Mesendoderm (in vitro differentiated cells): Measurements from ENCODE around the gene ACTN2.

Experiments
- DNase-seq: peaks from one replicate; pipeline ENCODE4 v3.0.0; 2013
- H2AK5ac ChIP-seq: 2 replicates; pipeline ENCODE4 v1.6.1; 2013; ENCODE audit warnings: low read length, inconsistent platforms
- H2BK120ac ChIP-seq: 2 replicates; pipeline ENCODE4 v1.6.1; 2013; ENCODE audit warnings: low read depth, mild to moderate bottlenecking, low read length, moderate library complexity, mixed read lengths
- H2BK15ac ChIP-seq: replicated peaks from 2 replicates; pipeline ENCODE4 v1.6.1; 2013; ENCODE audit warnings: low read depth, mild to moderate bottlenecking, moderate library complexity
- H2BK5ac ChIP-seq: 2 replicates; pipeline ENCODE4 v1.6.1; 2013; ENCODE audit warnings: low read length, inconsistent platforms
- H3K18ac ChIP-seq: 2 replicates; pipeline ENCODE4 v1.6.1; 2013; ENCODE audit warnings: mild to moderate bottlenecking, low read length, mixed read lengths
- H3K23ac ChIP-seq: one replicate; pipeline ENCODE4 v1.6.1; 2013; ENCODE audit warnings: low read length
- H3K27ac ChIP-seq: 2 replicates; pipeline ENCODE4 v1.5.1; 2013; ENCODE audit warnings: low read depth, mild to moderate bottlenecking, inconsistent platforms, low read length, moderate library complexity
- H3K27me3 ChIP-seq: 2 replicates; pipeline ENCODE4 v1.6.1; 2013; ENCODE audit warnings: low read length, control low read depth, mild to moderate bottlenecking, inconsistent platforms; ENCODE audit not compliant: insufficient read depth, poor library complexity
- H3K36me3 ChIP-seq: 2 replicates; pipeline ENCODE4 v1.6.1; 2013; ENCODE audit warnings: low read length, inconsistent platforms; ENCODE audit not compliant: control insufficient read depth, insufficient read depth
- H3K4ac ChIP-seq: one replicate; pipeline ENCODE4 v1.6.1; 2013; ENCODE audit warnings: low read depth, mild to moderate bottlenecking, low read length, moderate library complexity
- H3K4me1 ChIP-seq: 2 replicates; pipeline ENCODE4 v1.6.1; 2013; ENCODE audit warnings: low read depth, low read length, inconsistent platforms; ENCODE audit not compliant: control insufficient read depth
- H3K4me2 ChIP-seq: 2 replicates; pipeline ENCODE4 v1.6.1; 2013; ENCODE audit warnings: low read length
- H3K4me3 ChIP-seq: 2 replicates; pipeline ENCODE4 v1.5.1; 2013; ENCODE audit warnings: mild to moderate bottlenecking, low read length
- H3K56ac ChIP-seq: one replicate; pipeline ENCODE4 v1.6.1; 2013; ENCODE audit warnings: low read length
- H3K79me1 ChIP-seq: 2 replicates; pipeline ENCODE4 v1.6.1; 2013; ENCODE audit warnings: low read length, inconsistent platforms
- H3K79me2 ChIP-seq: 2 replicates; pipeline ENCODE4 v1.6.1; 2013; ENCODE audit warnings: mild to moderate bottlenecking, low read length; ENCODE audit not compliant: control insufficient read depth, insufficient read depth
- H3K9ac ChIP-seq: 2 replicates; pipeline ENCODE4 v1.6.1; 2013; ENCODE audit warnings: low read length, inconsistent platforms
- H4K5ac ChIP-seq: one replicate; pipeline ENCODE4 v1.6.1; 2013; ENCODE audit warnings: low read length
- H4K8ac ChIP-seq: one replicate; pipeline ENCODE4 v1.6.1; 2013; ENCODE audit warnings: low read depth, mild to moderate bottlenecking, control low read depth, low read length, moderate library complexity
- WGBS: extraction: QIAGEN DNeasy Blood & Tissue Kit; methylation state at CpG from one replicate; pipeline ENCODE4 v1.1.7; 2013; ENCODE audit warnings: low lambda C conversion rate, missing lambda C conversion rate; ENCODE audit not compliant: insufficient coverage; ENCODE audit errors: extremely low coverage; 5-methylcytosine and 5-hydroxymethylcytosine counted together

The ACTN2 gene

GRCh38 chr1:236800002-236800620 is 113.8 kb downstream of the ACTN2 start:
- H4K5ac ChIP-seq, result no peak overlapping the region
- DNase-seq, result no peak
- WGBS, result no CpG with 5 or more reads among the region's 5 CpGs

GRCh38 chr1:236800623-236801022 is 114.3 kb downstream of the ACTN2 start:
- no peak overlapping the region for H2BK120ac ChIP-seq
- no peak overlapping the region for H3K4me3 ChIP-seq
- no peak overlapping the region for H3K18ac ChIP-seq
- no peak overlapping the region for H4K8ac ChIP-seq
- H3K4me2 ChIP-seq, result no peak overlapping the region
- peaks cover 10% of the 10 kb centered on the region for H3K79me1 ChIP-seq
- no peak for DNase-seq
- no peaks in the 10 kb centered on the region for H3K27me3 ChIP-seq
- H3K36me3 ChIP-seq, result no peaks in the 10 kb centered on the region
- H3K4ac ChIP-seq, result no peak overlapping the region
- H3K79me2 ChIP-seq, result peaks cover 8% of the 10 kb centered on the region
- H3K4me1 ChIP-seq, result peaks cover 2% of the 10 kb centered on the region
- H4K5ac ChIP-seq, result no peak overlapping the region
- H3K27ac ChIP-seq, result no peak overlapping the region
- no peak overlapping the region for H3K9ac ChIP-seq
- H3K23ac ChIP-seq, result no peak overlapping the region
- no peak overlapping the region for H2AK5ac ChIP-seq
- no peak overlapping the region for H3K56ac ChIP-seq
- no peak overlapping the region for H2BK5ac ChIP-seq
- no peak overlapping the region for H2BK15ac ChIP-seq

More at GRCh38 chr1:236800002-236800620, 113.8 kb downstream of the ACTN2 start:
- H3K23ac ChIP-seq, result no peak overlapping the region
- H3K27ac ChIP-seq, result no peak overlapping the region
- H3K36me3 ChIP-seq, result no peaks in the 10 kb centered on the region
- no peak overlapping the region for H3K4ac ChIP-seq
- H2BK120ac ChIP-seq, result no peak overlapping the region
- H3K4me1 ChIP-seq, result peaks cover 2% of the 10 kb centered on the region
- no peak overlapping the region for H3K18ac ChIP-seq
- peaks cover 11% of the 10 kb centered on the region for H3K79me1 ChIP-seq
- no peak overlapping the region for H2BK15ac ChIP-seq
- no peak overlapping the region for H4K8ac ChIP-seq
- H2AK5ac ChIP-seq, result no peak overlapping the region
- H3K27me3 ChIP-seq, result no peaks in the 10 kb centered on the region
- H3K4me3 ChIP-seq, result no peak overlapping the region
- no peak overlapping the region for H3K4me2 ChIP-seq
- peaks cover 8% of the 10 kb centered on the region for H3K79me2 ChIP-seq
- no peak overlapping the region for H3K56ac ChIP-seq
- no peak overlapping the region for H3K9ac ChIP-seq
- no peak overlapping the region for H2BK5ac ChIP-seq

GRCh38 chr1:236802264-236802663 is 116.0 kb downstream of the ACTN2 start:
- peaks cover 6% of the 10 kb centered on the region for H3K79me2 ChIP-seq
- H3K18ac ChIP-seq, result no peak overlapping the region
- H3K27ac ChIP-seq, result no peak overlapping the region
- H3K27me3 ChIP-seq, result no peaks in the 10 kb centered on the region
- H3K56ac ChIP-seq, result no peak overlapping the region
- no peak overlapping the region for H4K8ac ChIP-seq
- no peak overlapping the region for H2BK15ac ChIP-seq
- no peak overlapping the region for H3K23ac ChIP-seq
- no peak overlapping the region for H2BK120ac ChIP-seq
- no peaks in the 10 kb centered on the region for H3K36me3 ChIP-seq
- no peak overlapping the region for H3K4me2 ChIP-seq
- no peak for DNase-seq
- H3K4me1 ChIP-seq, result peaks cover 2% of the 10 kb centered on the region
- H3K4me3 ChIP-seq, result no peak overlapping the region
- WGBS, result no CpG with 5 or more reads among the region's 3 CpGs
- H3K79me1 ChIP-seq, result peaks cover 10% of the 10 kb centered on the region
- H2AK5ac ChIP-seq, result no peak overlapping the region
- H4K5ac ChIP-seq, result no peak overlapping the region
- H2BK5ac ChIP-seq, result no peak overlapping the region
- H3K4ac ChIP-seq, result no peak overlapping the region
- no peak overlapping the region for H3K9ac ChIP-seq

- Histone ChIP-seq H2BK15ac (no peak overlapping the region), H2BK120ac (no peak overlapping the region), H3K27me3 (no peaks in the 10 kb centered on the region), H3K4me1 (no peaks in the 10 kb centered on the region), H3K4me3 (no peak overlapping the region), H3K23ac (no peak overlapping the region), H4K8ac (no peak overlapping the region), H3K4ac (no peak overlapping the region), H3K36me3 (no peaks in the 10 kb centered on the region), H3K4me2 (no peak overlapping the region), H2AK5ac (no peak overlapping the region), H3K18ac (no peak overlapping the region), H3K9ac (no peak overlapping the region), H2BK5ac (no peak overlapping the region), H3K27ac (no peak overlapping the region), H3K79me2 (peaks cover 2% of the 10 kb centered on the region), H3K79me1 (peaks cover 8% of the 10 kb centered on the region), H4K5ac (no peak overlapping the region), H3K56ac (no peak overlapping the region)
- WGBS, result no CpG with 5 or more reads among the region's 2 CpGs
- DNase-seq, result no peak
Observed at GRCh38 chr1:236806634-236807033, 120.3 kb downstream of the ACTN2 start.

GRCh38 chr1:236808005-236808404 is 121.7 kb downstream of the ACTN2 start:
- Histone ChIP-seq H3K9ac (no peak overlapping the region), H3K79me1 (no peaks in the 10 kb centered on the region), H3K23ac (no peak overlapping the region), H2AK5ac (no peak overlapping the region), H3K56ac (no peak overlapping the region), H3K4me3 (no peak overlapping the region), H4K8ac (no peak overlapping the region), H3K79me2 (no peaks in the 10 kb centered on the region), H3K36me3 (no peaks in the 10 kb centered on the region), H3K4ac (no peak overlapping the region), H2BK15ac (no peak overlapping the region), H3K27ac (no peak overlapping the region), H4K5ac (no peak overlapping the region), H3K18ac (no peak overlapping the region), H3K4me1 (no peaks in the 10 kb centered on the region), H2BK120ac (no peak overlapping the region), H3K27me3 (no peaks in the 10 kb centered on the region), H3K4me2 (no peak overlapping the region), H2BK5ac (no peak overlapping the region)
- WGBS, result no CpG with 5 or more reads among the region's 2 CpGs
- DNase-seq, result no peak

GRCh38 chr1:236808564-236809130 is 122.3 kb downstream of the ACTN2 start:
- H2BK5ac ChIP-seq, result no peak overlapping the region

More at GRCh38 chr1:236808564-236809130, 122.3 kb downstream of the ACTN2 start:
- Histone ChIP-seq H3K18ac (no peak overlapping the region), H3K4me2 (no peak overlapping the region), H3K27me3 (no peaks in the 10 kb centered on the region), H2BK15ac (no peak overlapping the region), H4K8ac (no peak overlapping the region), H3K36me3 (no peaks in the 10 kb centered on the region), H3K56ac (no peak overlapping the region), H3K79me2 (no peaks in the 10 kb centered on the region), H3K27ac (no peak overlapping the region), H3K4me1 (no peaks in the 10 kb centered on the region), H3K79me1 (no peaks in the 10 kb centered on the region), H3K23ac (no peak overlapping the region), H2AK5ac (no peak overlapping the region), H3K4ac (no peak overlapping the region), H3K4me3 (no peak overlapping the region), H2BK120ac (no peak overlapping the region), H4K5ac (no peak overlapping the region), H3K9ac (no peak overlapping the region)
- DNase-seq, result no peak
- no CpG with 5 or more reads among the region's 8 CpGs for WGBS
